GM18502 (cell line): ENCODE results near the gene PPM1H.

ENCODE experiments used
- ATAC-seq: cut with Tn5 transposase; IDR thresholded peaks from one replicate; pipeline ENCODE4 v1.9.1; 2021; ENCODE audit warnings: mild to moderate bottlenecking; ENCODE audit not compliant: unreplicated experiment, poor library complexity

Gene PPM1H

GRCh38 chr12:62803756-62804155 lies 131.2 kb downstream of the PPM1H start:
- no peak for ATAC-seq

- no peak for ATAC-seq
These were observed 132.0 kb downstream of the PPM1H start for GRCh38 chr12:62802984-62803383.

- no peak for ATAC-seq
These were observed 132.6 kb downstream of the PPM1H start for GRCh38 chr12:62802321-62802720.

- no peak for ATAC-seq
These were observed 133.2 kb downstream of the PPM1H start for GRCh38 chr12:62801796-62802195.

- no peak for ATAC-seq
These were observed 134.1 kb downstream of the PPM1H start for GRCh38 chr12:62800707-62801400.

- peak; percentile 76 for ATAC-seq
These were observed 135.1 kb downstream of the PPM1H start for GRCh38 chr12:62799766-62800406.

GRCh38 chr12:62799126-62799736 lies 135.7 kb downstream of the PPM1H start:
- ATAC-seq, result peak; percentile 87

GRCh38 chr12:62794218-62794583 lies 140.7 kb downstream of the PPM1H start:
- ATAC-seq, result no peak

GRCh38 chr12:62793256-62794217 lies 141.4 kb downstream of the PPM1H start:
- ATAC-seq, result peak; percentile 82

GRCh38 chr12:62792236-62792870 lies 142.6 kb downstream of the PPM1H start:
- ATAC-seq, result no peak

- no peak for ATAC-seq
These were observed 145.1 kb downstream of the PPM1H start for GRCh38 chr12:62789851-62790250.

- no peak for ATAC-seq
These were observed 147.3 kb downstream of the PPM1H start for GRCh38 chr12:62787611-62788010.

GRCh38 chr12:62787023-62787422 lies 147.9 kb downstream of the PPM1H start:
- ATAC-seq, result no peak

GRCh38 chr12:62785941-62786559 lies 148.9 kb downstream of the PPM1H start:
- ATAC-seq, result no peak

GRCh38 chr12:62784576-62784975 lies 150.4 kb downstream of the PPM1H start:
- ATAC-seq, result no peak

- no peak for ATAC-seq
These were observed 151.1 kb downstream of the PPM1H start for GRCh38 chr12:62783881-62784280.

- no peak for ATAC-seq
These were observed 153.6 kb downstream of the PPM1H start for GRCh38 chr12:62781136-62781880.

GRCh38 chr12:62779488-62779887 lies 155.5 kb downstream of the PPM1H start:
- no peak for ATAC-seq

GRCh38 chr12:62778187-62778586 lies 156.8 kb downstream of the PPM1H start:
- ATAC-seq, result no peak
